ENCODE measurements around the gene GRIA2.

GRIA2 gene

GRCh38 chr4:157270108-157270507, 49.6 kb downstream of the GRIA2 start:
- no peak for DNase-seq

DNA sequence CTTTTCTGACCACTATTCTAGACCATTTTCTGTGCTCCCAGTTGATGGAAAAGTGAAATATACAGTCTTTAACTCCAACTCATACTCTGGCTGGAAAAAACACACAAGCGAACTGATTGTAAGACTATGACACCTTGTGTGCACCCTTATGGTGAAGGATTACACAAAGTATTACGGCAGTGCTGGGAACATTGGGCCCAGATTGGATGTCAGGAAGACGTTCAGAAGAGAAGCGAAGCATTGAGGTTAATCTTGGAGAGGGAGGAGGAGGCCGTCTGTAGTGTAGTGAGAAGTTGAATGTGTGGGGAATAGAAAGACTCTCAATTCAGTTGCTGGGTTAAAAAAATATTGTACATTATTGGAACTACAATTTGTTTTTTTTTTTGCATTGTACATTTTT, 50.0 kb downstream of the GRIA2 start:
- peak in 1 of 2 experiments; percentile 0 for DNase-seq

DNA sequence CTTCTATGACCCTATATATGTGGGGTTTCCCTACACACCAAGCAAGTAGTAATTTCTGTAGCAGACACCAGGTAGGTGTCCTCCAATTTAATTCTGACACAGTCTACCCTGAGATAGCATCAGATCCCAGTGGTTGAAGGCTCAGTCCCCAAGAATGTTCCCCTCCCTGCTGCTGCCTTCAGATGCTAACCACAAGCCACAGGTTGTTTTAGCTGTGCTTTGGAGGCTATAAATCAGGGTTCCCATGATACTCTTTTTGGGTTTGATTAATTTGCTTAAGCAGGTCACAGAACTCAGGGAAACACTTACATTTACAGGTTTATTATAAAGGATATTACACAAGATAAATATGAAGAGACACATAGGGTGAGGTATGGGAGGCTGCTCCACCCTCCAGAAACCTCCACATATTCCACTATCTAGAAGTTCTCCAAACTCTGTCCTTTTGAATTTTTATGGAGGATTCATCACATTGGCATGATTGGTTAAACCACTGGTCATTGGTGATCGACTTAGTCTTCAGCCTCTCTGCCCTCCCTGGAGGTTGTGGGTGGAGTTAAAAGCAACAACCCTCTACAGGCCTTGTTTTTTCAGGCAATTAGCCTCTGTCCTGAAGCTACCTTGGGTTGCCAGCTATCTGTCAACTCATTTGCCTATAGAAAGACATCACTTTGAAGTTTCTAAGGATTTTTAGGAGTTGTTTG, 50.8 kb downstream of the GRIA2 start:
- no peak for DNase-seq

DNA sequence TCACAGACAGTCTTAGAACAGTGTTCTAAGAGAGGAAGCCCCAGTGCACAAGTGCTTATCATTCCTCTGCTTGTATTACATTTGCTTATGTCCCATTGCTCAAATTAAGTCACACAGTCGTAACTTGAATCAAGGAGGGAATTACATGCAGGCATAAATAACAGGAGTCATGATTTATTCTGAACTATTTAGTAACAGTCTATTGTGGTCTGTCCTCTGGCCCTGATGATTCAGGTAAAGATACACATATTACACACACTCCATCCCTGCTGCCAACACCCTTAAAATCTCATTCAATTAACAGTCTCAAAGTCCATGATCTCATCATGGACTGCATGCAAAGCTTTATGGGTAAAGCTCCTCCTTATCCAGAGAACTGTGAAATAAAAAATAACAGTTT, 60.1 kb downstream of the GRIA2 start:
- DNase-seq: no peak

DNA sequence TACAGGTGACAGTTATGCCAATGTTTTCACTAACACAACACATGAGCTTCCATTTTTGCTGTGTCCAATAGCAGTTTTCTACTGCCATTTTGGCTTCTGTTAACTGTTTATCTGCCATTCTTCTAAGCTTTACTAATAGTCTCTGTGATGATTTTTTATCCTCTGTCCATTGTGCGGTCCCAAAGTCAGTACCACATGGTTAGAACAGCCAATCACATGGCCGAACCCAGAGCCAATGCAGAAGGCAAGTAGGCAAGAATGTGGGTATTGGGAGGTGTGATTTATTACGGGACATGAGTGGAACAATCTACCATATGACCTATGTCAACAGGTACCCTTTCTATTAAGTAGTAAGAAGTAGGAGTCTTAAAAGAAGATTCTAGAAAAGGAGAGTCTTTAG, 61.5 kb downstream of the GRIA2 start:
- DNase-seq: no peak

- DNase-seq: no peak
Observed at GRCh38 chr4:157287445-157287844, 66.9 kb downstream of the GRIA2 start.

DNA sequence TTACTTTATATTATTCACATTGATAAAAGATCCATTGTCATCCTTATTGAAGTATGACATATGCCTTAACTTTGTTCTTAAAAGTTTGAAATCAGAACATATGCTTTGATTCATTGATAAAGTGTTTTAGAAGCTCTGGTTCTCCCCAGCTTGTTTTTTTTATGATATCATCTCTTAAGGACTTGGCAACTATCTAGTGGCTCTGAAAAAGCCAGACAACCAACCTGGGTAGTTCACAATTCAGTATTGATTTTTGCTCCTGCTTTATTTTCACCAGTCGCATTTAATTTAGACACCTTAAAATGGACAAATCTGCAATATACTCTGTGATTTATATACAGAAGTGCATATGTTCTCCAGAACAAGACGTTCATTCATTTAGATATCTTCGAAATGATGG, 70.1 kb downstream of the GRIA2 start:
- no peak for DNase-seq

GRCh38 chr4:157291071-157291470, 70.5 kb downstream of the GRIA2 start:
- DNase-seq: no peak

DNA sequence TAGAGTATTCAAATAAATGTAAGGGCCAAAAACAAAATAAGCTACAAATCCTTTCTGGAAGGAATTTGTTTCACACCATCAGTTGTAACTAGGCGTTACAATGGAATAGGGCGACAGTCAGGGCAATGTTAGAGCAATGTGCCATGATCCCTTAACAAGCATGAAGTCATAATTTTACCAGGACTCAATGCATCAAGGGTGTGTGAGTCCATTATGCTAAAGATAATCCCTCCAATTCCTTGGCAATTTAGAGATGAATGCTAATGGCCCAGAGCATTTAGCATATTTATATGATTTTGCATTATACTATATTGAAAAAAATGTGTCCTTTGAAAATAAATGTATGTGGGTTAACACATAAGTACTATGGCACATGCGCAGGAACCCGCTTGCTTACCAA, 73.1 kb downstream of the GRIA2 start:
- no peak for DNase-seq

DNA sequence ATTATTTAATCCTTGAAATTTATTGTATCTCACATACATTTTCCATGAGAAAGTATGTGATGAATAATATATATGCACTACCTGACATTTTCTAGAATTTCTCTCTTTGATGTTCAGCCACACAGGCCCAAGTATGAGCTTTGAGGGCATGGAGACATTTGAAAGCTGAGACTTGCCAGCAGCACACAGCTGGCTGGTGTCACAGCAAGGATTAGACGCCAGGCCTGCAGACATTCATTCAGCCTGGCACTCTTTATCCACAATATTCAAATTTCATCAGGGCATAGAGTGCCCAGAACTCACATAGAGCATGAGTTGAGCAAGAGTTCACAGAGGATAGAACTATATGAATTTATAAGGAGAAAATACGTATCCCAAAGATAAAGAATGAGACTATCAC, 74.0 kb downstream of the GRIA2 start:
- DNase-seq: no peak

DNA sequence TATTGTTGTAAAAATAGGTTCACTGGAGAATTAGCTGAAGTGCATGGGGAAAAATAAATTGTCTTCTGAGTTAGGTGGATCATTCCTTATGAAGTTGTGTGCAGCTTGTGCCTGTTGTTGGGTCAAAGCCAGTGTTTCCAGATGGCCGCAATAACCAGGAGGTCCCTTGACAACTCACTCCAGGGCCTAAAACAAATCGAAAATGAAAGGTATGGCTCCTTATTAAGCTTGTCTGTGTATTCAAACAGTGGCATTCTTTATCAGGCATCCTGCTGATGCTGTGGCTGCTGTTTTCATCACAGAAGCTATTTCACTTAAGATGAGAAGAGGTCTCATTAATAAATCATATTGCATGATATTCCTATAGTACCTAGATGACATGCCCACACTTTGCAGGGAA, 80.2 kb downstream of the GRIA2 start:
- peak in 1 of 2 experiments; percentile 25 for DNase-seq

DNA sequence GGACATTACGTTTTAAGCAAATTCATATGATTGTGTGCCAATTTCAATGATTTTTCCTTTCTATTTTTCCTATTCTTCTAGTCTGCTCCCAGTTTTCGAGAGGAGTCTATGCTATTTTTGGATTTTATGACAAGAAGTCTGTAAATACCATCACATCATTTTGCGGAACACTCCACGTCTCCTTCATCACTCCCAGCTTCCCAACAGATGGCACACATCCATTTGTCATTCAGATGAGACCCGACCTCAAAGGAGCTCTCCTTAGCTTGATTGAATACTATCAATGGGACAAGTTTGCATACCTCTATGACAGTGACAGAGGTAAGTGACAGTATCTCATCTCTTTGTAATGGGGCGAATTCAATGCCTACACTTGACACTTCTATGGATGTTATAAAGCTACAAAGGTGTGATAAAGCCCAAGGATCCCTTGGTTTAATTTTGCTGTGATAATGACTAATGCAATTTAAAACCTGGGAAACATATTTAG, 83.0 kb downstream of the GRIA2 start:
- no peak for DNase-seq

DNA sequence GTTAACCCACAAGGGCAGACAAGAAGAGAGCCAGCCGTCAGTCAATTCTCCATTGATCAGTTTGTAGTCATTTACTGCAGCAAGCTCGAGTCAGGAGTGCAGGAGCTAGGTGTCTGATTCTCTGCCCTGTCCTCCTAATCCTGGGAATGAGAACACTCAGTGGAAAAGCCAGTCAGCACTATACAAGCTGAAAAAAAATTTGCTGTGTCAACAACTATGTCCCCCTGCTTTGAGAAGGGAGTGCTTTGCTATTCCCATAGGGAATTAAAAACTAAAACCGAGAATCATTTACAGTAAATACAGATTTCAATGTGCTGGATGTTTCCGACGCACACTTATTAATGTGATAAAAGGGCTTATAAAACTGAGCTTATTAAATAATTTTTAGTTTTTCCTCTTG, 84.2 kb downstream of the GRIA2 start:
- no peak for DNase-seq

DNA sequence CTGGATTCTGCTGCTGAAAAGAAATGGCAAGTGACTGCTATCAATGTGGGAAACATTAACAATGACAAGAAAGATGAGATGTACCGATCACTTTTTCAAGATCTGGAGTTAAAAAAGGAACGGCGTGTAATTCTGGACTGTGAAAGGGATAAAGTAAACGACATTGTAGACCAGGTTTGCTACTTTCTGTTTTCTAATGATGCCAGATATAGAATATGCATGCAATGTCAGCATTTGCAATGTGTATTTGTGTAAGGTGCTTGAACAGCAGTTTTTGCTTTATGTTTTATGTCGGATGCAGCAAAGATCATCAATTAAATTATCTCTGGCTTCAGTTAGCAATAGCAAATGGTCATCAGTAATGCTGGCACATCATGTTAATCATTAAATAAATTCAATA, 92.2 kb downstream of the GRIA2 start:
- DNase-seq: no peak

DNA sequence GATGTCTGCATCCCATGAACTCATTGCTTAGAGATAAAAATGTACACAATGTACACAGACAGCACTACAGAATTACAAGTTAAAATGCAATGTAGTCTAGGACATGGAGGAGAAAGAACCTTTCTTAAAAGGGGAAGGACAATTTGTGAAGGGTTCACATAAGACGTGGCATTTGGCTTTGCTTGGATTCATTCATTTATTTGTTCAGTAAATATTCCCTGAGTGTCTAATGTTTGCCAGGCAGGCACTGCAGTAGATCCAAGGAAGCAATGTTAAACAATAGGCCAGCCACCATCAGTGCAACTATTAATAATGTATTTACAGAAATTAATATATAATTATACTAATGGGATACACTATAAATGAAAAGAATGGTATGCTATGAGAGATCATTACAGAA, 94.4 kb downstream of the GRIA2 start:
- no peak for DNase-seq

GRCh38 chr4:157315968-157316367, 95.4 kb downstream of the GRIA2 start:
- no peak for DNase-seq

DNA sequence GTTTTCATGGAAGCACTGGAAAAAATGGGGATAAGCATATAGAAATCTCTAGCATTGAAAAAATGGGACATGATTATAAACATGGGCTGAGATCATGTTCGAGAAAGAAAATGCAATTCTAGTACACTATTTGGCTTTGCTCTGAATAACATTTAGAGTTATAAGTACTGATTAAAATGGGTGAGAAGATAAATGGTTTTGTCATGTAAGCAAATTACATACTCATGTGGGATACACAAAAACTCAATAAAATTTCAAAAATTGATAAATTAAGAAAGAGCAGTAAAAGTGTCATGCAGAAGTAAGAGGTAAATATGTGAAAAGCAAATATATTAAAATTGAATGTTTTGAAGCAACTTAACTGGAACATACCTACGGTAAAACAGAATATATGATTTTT, 99.6 kb downstream of the GRIA2 start:
- DNase-seq: no peak

DNA sequence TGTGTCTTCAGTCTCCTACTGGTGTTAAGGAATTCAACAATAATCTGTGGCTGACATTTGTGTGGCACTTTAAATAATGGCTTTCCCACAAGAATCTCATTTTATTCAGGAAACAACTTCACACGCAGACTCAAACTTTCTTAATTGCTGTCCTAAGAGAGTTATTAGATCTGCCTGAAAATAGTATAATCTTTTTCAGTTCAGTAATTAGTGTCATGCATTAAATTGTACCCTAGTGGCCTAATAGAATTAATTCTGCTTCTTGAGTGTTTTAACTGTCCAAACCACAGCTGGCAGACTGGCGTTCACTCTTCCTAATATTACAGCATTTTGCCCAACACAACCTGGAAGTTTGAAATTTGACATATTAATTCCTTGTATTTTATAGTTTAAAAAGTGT, 107.1 kb downstream of the GRIA2 start:
- peak in 1 of 2 experiments; percentile 53 for DNase-seq

DNA sequence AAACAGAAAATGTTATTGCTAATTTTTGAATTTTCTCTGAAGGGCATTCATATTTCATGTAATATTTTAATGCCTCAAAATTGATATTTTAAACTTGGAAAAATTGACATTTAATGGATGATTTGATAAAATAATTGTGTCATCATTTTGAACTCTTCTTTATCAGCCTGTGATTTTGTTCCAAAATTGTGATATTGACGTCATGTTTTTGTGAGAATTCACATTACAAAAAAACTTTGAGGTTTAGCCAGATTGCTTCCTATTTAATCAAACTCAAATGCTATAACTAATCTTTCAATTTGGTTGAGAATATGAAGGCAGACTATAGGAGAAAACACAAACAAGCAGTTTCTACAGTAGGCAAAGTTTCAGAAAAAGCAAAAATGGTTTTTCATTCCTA, 137.4 kb downstream of the GRIA2 start:
- DNase-seq: no peak

DNA sequence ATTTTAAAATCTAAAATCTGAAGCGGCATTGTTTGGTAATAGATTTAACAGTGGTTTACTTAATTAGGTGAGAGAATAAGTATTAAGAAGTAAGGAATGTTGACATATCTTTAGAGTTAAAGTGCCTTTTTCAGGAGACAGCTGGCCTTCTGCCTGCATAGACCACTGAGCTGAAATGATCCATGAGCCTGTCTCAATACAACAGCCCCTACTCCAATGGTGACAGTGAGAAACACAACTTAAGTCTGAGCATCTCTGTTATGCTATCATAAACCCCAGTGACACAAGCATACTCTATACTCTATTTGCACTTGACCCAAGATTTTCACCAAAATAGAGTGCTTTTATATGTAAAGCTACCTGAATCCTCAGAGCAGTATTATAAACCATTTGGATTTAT, 137.9 kb downstream of the GRIA2 start:
- no peak for DNase-seq

GRCh38 chr4:157358851-157359250, 138.3 kb downstream of the GRIA2 start:
- no peak for DNase-seq

GRCh38 chr4:157363360-157363759, 142.8 kb downstream of the GRIA2 start:
- no peak for DNase-seq

DNA sequence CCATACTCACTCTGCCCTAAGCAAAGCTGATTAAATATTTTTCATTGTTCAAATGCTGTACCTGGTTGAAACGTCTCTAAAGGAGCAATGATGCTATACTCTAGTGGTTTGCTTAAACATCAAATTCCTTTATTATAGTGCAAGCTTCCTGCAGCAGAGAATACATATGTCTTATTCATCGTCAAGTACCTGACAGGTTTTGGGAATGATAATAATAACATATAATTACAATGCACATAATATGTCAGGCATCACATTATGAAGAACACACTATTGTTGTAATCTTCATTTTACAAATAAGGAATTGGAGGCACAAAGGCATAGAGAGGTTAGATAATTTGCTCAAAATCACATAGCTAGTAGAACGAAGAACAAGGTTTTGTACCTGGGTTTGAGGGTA, 151.6 kb downstream of the GRIA2 start:
- no peak for DNase-seq

- DNase-seq: no peak
Observed at GRCh38 chr4:157372567-157372966, 152.0 kb downstream of the GRIA2 start.

DNA sequence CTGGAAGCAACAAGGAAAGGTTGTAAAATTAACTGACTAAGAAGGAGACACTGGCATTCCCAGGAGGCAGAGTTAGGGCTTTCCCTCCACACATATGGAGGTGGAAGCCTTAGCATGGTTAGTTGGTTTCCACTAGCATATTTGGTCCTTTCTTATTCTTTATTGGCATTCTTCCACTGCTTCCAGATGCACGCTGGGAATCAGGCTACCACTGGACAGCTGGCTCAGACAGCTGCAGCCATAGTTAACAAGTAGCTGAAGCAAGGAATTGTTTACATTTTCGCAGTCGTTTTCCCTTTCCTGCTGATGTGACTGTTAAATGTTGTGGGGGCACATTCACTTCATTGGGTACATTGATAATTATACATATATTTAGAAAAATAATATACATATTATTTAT, 169.2 kb downstream of the GRIA2 start:
- peak; percentile 56 to 74 for DNase-seq
